Activated CD4-positive, CD25-positive, alpha-beta regulatory T cell treated with anti-CD3 and anti-CD28 coated beads, Interleukin-2, amount 50 U/mL, for 16 hours (primary cell): Measurements from ENCODE around the gene ANK3.

Experiments used
- DNase-seq: peaks from one replicate; pipeline ENCODE4 v3.0.0-alpha.2; 2020; ENCODE audit warnings: low read depth, low spot score

Gene ANK3

GRCh38 chr10:60414111-60414510 is 24.4 kb upstream of the ANK3 start:
- no peak for DNase-seq

GRCh38 chr10:60413306-60414012 is 23.8 kb upstream of the ANK3 start:
- DNase-seq, result no peak

DNA sequence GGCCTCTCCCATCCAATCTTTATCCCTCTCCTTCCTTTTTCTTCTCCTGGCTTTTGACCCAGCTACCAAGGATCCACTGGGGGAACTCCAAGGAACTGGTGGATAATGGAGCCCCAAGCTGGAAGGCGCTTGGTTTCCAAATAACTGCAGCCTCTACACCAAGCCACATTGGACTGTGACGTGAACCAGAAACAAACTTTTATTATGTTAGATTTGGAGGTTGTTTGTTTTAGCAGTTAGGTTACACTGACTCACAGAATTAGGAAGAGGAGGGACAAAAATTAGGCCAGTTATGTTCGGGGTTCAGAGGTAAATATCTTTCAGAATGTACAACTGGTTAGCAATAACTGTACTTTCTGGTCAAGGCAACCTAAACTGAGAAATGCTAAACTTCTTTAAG is 21.3 kb upstream of the ANK3 start:
- no peak for DNase-seq

DNA sequence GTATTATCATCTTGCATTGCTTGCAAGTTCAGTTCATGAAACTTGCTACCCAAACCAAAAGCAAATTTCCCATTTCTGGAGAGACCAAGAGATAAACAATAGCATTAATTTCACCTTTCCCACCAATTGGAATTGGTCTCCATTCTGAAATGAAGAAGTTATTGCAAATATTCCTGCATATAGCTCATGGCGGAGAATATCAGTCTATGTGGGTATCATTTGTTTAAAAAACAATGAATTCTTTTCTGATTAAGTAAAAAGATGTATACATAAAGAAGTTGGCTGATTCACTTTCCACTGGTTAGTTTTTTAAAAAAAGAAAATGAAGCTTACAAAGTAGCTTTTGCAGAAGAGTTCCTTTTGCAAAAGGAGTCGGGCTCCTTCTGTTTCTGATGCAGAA is 19.5 kb upstream of the ANK3 start:
- DNase-seq, result no peak

DNA sequence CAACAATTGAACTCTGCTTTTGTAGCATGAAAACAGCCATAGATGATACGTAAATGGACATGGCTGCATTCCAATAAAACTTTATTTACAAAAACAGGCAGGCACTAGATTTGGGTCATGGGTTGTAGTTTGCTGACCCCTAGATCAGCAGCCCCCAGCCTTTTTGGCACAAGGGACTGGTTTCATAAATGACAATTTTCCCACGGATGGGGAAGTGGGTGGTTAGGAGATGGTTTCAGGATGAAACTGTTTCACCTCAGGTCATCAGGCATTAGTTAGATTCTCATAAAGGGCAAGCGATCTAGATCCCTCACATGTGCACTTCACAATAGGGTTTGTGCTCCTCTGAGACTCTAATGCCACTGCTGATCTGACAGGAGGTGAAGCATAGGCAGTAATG is 16.5 kb upstream of the ANK3 start:
- no peak for DNase-seq

GRCh38 chr10:60405172-60405571 is 15.5 kb upstream of the ANK3 start:
- no peak for DNase-seq

GRCh38 chr10:60403168-60403873 is 13.6 kb upstream of the ANK3 start:
- DNase-seq, result no peak

- no peak for DNase-seq
Measured at GRCh38 chr10:60400366-60400765, 10.7 kb upstream of the ANK3 start.

DNA sequence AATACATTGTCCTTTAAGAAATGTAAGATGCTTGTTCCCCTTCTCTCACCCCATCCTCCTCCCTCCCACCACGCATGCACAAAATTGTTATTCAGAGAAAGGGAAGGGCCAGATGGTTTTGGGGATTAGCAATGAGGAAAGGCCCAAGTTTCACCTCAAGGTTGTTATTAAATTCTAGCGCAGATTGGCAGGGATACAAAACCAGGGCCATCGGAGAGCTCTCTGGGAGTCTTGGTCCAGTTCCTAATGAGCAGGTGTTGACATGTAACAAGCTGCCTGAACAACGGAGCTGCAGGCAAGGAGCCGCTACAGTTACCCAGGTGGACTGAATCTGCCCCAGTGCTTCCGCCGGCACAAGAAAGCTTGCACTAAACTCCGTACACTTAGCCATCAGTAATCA is 9.7 kb upstream of the ANK3 start:
- DNase-seq, result no peak

DNA sequence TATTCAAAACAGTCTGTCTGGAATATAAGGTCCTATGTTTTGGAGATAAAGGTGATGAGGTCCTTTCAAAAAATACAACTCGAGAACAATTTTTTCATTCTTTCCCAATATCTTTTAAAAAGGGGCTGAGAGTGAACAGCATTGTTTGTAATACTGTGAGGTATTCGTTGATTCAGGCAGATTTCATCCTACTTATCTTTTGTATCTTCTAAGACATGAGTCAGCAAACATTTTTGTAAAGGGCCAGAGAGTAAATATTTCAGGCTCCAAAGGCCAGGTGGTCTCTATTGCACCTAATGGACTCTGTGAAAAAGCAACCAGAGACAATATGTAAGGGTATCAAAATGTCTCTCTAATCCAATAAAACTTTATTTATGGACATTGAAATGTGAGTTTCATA is 8.1 kb upstream of the ANK3 start:
- no peak for DNase-seq

- DNase-seq, result no peak
Measured at GRCh38 chr10:60396766-60397165, 7.1 kb upstream of the ANK3 start.

DNA sequence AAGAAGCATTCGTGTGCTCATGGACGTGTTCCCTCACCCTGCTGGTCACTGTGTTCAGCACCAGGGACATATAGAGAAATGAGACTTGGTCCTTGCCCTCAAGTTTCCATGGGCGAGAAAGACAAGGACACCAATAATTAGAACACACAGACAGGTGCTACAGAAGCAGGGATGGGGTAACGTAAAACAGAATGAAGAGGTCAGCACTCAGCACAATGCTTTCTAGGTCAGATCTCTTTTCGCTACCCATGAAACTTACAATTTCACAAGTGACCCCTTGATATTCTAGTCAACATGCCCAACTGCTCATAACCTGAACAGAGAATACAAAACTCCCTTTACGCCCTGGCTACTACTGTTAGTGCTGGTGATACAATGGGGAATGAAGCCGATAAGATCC is 6.0 kb upstream of the ANK3 start:
- DNase-seq, result no peak

GRCh38 chr10:60394446-60394845 is 4.8 kb upstream of the ANK3 start:
- no peak for DNase-seq

GRCh38 chr10:60390224-60390626 is 550 bp upstream of the ANK3 start:
- no peak for DNase-seq

GRCh38 chr10:60388709-60389301 is 870 bp downstream of the ANK3 start:
- DNase-seq, result no peak

GRCh38 chr10:60388116-60388625 is 1.5 kb downstream of the ANK3 start:
- DNase-seq, result no peak

DNA sequence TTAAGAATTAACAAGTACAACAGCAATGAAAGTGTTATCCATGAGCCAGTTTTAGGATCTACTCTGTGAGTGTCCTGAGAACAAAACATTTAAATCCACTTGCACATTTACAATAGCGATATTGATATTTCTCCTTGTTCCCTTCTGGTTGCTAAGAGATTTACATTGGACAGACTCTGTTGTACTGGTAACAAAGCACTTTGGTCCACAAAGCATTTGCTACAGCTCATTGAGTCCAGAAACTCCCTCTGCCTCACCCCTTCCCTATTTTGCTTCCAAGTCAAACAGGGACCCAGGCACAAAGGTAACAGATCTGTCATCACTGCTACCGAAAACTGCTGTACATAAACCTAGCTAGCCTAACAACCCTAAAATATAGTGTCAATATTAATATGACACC is 2.1 kb downstream of the ANK3 start:
- DNase-seq, result no peak

DNA sequence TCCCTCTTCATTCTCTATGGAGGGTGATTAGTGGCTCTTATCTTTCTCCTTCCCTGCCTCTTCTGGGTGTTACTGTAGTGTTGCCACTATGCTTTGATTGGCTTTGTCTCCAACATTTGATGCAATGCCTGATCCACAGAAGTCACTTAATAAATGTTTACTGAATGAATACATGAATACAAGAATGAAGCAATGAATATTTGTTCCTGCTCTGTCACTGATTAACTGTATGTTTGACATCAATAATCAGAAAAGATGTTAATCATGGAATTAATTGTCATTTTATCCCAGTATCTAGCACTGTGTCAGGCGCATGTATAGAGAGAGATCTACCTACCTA is 4.3 kb downstream of the ANK3 start:
- DNase-seq, result no peak

DNA sequence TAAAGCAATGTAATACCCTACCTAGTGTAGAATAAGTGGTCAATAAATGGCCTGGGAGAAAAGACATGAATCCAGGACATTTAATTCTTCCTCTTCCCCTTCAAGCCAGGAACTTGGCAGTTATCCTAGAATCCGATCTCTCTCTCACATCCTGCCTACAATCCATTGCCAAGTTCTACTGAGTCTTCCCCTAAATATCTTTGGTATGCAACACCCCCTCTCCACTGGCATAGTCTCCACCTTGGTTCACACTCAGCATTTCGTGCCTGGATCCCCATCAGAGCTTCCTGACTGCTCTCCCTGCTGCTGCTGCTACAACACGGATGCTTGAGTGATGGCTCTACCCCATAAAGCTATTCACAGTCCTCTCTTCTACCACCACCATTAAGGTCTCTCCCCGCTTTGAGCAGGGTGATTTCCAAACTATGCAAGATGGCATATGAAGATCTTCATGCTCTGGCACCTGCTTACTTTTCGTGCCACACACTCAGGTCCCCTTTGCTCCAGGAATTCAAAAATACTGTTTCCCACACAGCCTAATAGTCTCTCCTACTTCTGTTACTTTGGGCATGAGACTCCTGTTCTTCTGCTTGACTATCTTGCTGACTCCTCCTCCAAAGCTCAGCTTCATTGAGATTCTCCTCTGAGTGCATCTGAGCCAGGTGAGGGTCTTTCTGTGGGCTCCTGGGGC is 4.8 kb downstream of the ANK3 start:
- DNase-seq, result no peak

GRCh38 chr10:60384011-60384410 is 5.7 kb downstream of the ANK3 start:
- DNase-seq, result no peak

DNA sequence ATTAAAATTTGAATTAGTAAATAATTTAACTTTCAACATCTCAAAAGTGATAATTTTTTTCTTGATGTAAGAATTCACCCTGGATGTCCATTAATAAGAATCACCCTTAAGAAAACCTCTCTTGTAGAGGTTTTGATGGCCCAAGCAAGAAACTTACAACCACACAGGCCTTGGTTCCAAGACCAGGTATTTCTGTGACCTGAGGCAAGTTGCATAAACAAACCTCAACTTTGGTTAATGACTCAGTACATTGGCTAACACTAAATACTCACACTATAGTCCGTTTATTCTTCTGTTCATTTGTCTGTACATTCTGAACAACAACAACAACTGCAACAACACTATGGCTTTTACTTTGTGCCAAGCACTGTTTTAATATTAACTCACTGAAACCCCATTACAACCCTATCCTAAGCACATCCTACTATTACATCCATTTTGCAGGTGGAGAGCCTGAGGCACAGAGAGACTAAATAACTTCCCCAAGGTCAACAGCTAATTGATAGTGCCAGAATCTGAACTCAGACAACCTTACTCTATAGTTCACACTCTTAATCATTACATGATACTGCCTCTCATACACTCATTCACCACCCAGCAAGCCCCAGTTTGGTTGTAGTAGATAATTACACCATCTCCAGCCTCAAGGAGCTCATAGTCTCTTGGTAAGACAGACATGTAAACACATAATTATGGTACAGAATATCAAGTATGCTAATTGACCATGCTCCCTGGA is 6.6 kb downstream of the ANK3 start:
- no peak for DNase-seq

DNA sequence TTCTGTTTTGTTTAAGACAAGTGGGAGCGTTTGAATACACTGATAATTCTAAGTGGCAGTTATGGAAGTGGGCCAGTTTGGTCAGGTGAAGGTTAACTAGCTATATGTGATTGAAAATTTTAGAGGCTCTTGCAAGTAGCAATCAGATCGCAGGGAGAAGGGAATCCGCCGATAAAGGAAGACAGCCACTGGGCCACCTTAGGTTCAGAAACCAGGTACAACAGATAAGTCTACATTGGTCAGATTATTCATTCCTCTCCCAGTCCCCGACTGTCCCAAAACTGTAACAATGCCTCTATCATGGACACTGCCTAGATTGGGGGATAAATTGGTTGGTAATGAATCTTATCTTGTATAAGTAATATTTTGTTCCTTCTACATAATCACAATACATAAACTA is 8.9 kb downstream of the ANK3 start:
- DNase-seq, result no peak
